H1 (cell line): ENCODE results near the gene CCDC127. TPM values are rescaled to one million over a fixed set of nuclear protein-coding genes. Genes with fewer than 3 reads are reported as not detected.

Source experiments
- CTCF ChIA-PET: fragments of 300-600 bp; sonication (Branson Sonifier 250); formaldehyde crosslinking; loops from one replicate; lab custom pipeline; 2021; ENCODE audit not compliant: partially characterized antibody; lab: Charles Lee
- POLR2A ChIA-PET: fragments of 300-600 bp; sonication (Branson Sonifier 250); formaldehyde crosslinking; loops from one replicate; lab custom pipeline; 2021; ENCODE audit warnings: inconsistent platforms; ENCODE audit not compliant: partially characterized antibody; lab: Charles Lee
- DNase-seq, 2 experiments: peaks; one replicate each; pipeline versions ENCODE4 v3.0.0 to v3.0.0-alpha.2; 2010 to 2022; ENCODE audit warnings: low spot score in 2 of 2, low read depth in 1 of 2, mixed read lengths in 1 of 2
- FAIRE-seq: peaks from 2 replicates; lab custom pipeline; 2011; peaks lifted over from hg19 to GRCh38; lab: Jason Lieb, UNC
- H2AFZ ChIP-seq: 2 replicates; pipeline ENCODE4 v1.8.1; 2012; ENCODE audit warnings: low read length, inconsistent platforms
- H2AK5ac ChIP-seq: 2 replicates; pipeline ENCODE4 v1.6.1; 2013; ENCODE audit warnings: low read depth, low read length
- H2BK120ac ChIP-seq: replicated peaks from 2 replicates; pipeline ENCODE3; 2013; ENCODE audit warnings: low read depth, low read length, inconsistent platforms
- H2BK12ac ChIP-seq: 2 replicates; pipeline ENCODE4 v1.6.1; 2013; ENCODE audit warnings: low read depth, low read length
- H2BK15ac ChIP-seq: 2 replicates; pipeline ENCODE4 v1.6.1; 2013; ENCODE audit warnings: low read length
- H2BK20ac ChIP-seq: 2 replicates; pipeline ENCODE4 v1.6.1; 2013; ENCODE audit warnings: low read length
- H2BK5ac ChIP-seq: 2 replicates; pipeline ENCODE4 v1.6.1; 2013; ENCODE audit warnings: low read depth, low read length
- H3K14ac ChIP-seq: 2 replicates; pipeline ENCODE4 v1.6.1; 2013; ENCODE audit warnings: inconsistent platforms; ENCODE audit not compliant: insufficient read length
- H3K18ac ChIP-seq: 2 replicates; pipeline ENCODE4 v1.6.1; 2013; ENCODE audit warnings: low read length; ENCODE audit errors: extremely low read depth
- H3K23ac ChIP-seq: 2 replicates; pipeline ENCODE4 v1.6.1; 2013; ENCODE audit warnings: inconsistent platforms; ENCODE audit not compliant: insufficient read length
- H3K23me2 ChIP-seq: 2 replicates; pipeline ENCODE4 v1.6.1; 2013; ENCODE audit warnings: low read depth, low read length
- H3K27ac ChIP-seq: 2 replicates; pipeline ENCODE4 v1.6.1; 2011; ENCODE audit warnings: low read depth, low read length, inconsistent platforms
- H3K27me3 ChIP-seq, 4 experiments: replicated peaks in 1 of 4; 1 replicate in 1 of 4; 2 replicates in 3 of 4; pipeline versions ENCODE4 v1.6.1 to v1.8.1; 2011 to 2013; ENCODE audit warnings: low read length in 3 of 4, mild to moderate bottlenecking in 3 of 4, inconsistent platforms in 2 of 4, mixed read lengths in 2 of 4, moderate library complexity in 1 of 4; ENCODE audit not compliant: control insufficient read depth in 3 of 4, insufficient read depth in 3 of 4; ENCODE audit errors: extremely low read depth in 1 of 4
- H3K36me3 ChIP-seq, 4 experiments: 2 replicates each; pipeline versions ENCODE4 v1.6.1 to v1.8.1; 2011 to 2013; ENCODE audit warnings: mild to moderate bottlenecking in 4 of 4, low read length in 3 of 4, moderate library complexity in 2 of 4, control low read depth in 1 of 4, inconsistent platforms in 1 of 4; ENCODE audit not compliant: insufficient read depth in 4 of 4, control insufficient read depth in 2 of 4
- H3K4ac ChIP-seq: replicated peaks from 2 replicates; pipeline ENCODE3; 2013; ENCODE audit warnings: low read length, low read depth, mixed read lengths, inconsistent platforms; ENCODE audit not compliant: insufficient read length
- H3K4me1 ChIP-seq, 4 experiments: replicated peaks in 1 of 4; 1 replicate in 1 of 4; 2 replicates in 3 of 4; pipeline versions ENCODE4 v1.6.1 to v1.8.1; 2011 to 2013; ENCODE audit warnings: low read length in 3 of 4, inconsistent platforms in 2 of 4, mixed read lengths in 1 of 4; ENCODE audit not compliant: insufficient read depth in 4 of 4, control insufficient read depth in 3 of 4
- H3K4me2 ChIP-seq, 2 experiments: 2 replicates each; pipeline versions ENCODE4 v1.6.1 to v1.8.1; 2011 to 2013; ENCODE audit warnings: low read depth in 2 of 2, low read length in 2 of 2, control low read depth in 1 of 2, inconsistent platforms in 1 of 2, mild to moderate bottlenecking in 1 of 2; ENCODE audit not compliant: insufficient read depth in 1 of 2
- H3K4me3 ChIP-seq, 4 experiments: fragments of 200-600, 300-600 bp in 1 of 4; sonication (generic), shearing (Covaris generic), sonication (Bioruptor Twin) in 1 of 4; 2 replicates each; pipeline versions ENCODE4 v1.5.1 to v1.8.1; 2011 to 2016; ENCODE audit warnings: low read length in 4 of 4, low read depth in 3 of 4, control low read depth in 2 of 4, inconsistent platforms in 2 of 4, mild to moderate bottlenecking in 2 of 4, mixed read lengths in 1 of 4, moderate library complexity in 1 of 4; ENCODE audit not compliant: insufficient read depth in 2 of 4; ENCODE audit errors: extremely low read depth in 1 of 4
- H3K56ac ChIP-seq: replicated peaks from 2 replicates; pipeline ENCODE3; 2013; ENCODE audit warnings: low read depth, mild to moderate bottlenecking, mixed read lengths, low read length, inconsistent platforms; ENCODE audit not compliant: insufficient read length
- H3K79me1 ChIP-seq: 2 replicates; pipeline ENCODE4 v1.6.1; 2013; ENCODE audit warnings: low read depth, low read length, control low read depth
- H3K79me2 ChIP-seq, 2 experiments: 2 replicates each; pipeline versions ENCODE4 v1.6.1 to v1.8.1; 2012 to 2013; ENCODE audit warnings: low read length in 2 of 2, mild to moderate bottlenecking in 2 of 2, inconsistent platforms in 1 of 2; ENCODE audit not compliant: insufficient read depth in 2 of 2, control insufficient read depth in 1 of 2
- H3K9ac ChIP-seq, 4 experiments: replicated peaks in 1 of 4; 1 replicate in 1 of 4; 2 replicates in 3 of 4; pipeline versions ENCODE4 v1.6.1 to v1.8.1; 2011 to 2013; ENCODE audit warnings: low read depth in 3 of 4, low read length in 3 of 4, control low read depth in 2 of 4, mild to moderate bottlenecking in 2 of 4, moderate library complexity in 2 of 4, inconsistent platforms in 1 of 4; ENCODE audit errors: extremely low read depth in 1 of 4
- H3K9me3 ChIP-seq, 2 experiments: 2 replicates each; pipeline versions ENCODE4 v1.6.1 to v1.8.1; 2012 to 2013; ENCODE audit warnings: mild to moderate bottlenecking in 2 of 2, moderate library complexity in 2 of 2, control low read depth in 1 of 2, inconsistent platforms in 1 of 2, low read depth in 1 of 2, low read length in 1 of 2, mixed read lengths in 1 of 2; ENCODE audit not compliant: insufficient read depth in 2 of 2
- H4K20me1 ChIP-seq, 2 experiments: replicated peaks in 1 of 2; 2 replicates each; pipeline versions ENCODE3 to v1.8.1; 2011 to 2013; ENCODE audit warnings: inconsistent platforms in 2 of 2, low read length in 2 of 2, mild to moderate bottlenecking in 1 of 2; ENCODE audit not compliant: insufficient read depth in 2 of 2, control insufficient read depth in 1 of 2
- H4K5ac ChIP-seq: 2 replicates; pipeline ENCODE4 v1.6.1; 2013; ENCODE audit warnings: low read length, low read depth, mixed read lengths, inconsistent platforms; ENCODE audit not compliant: insufficient read length
- H4K8ac ChIP-seq: 2 replicates; pipeline ENCODE4 v1.8.0; 2013; ENCODE audit warnings: mild to moderate bottlenecking, moderate library complexity, low read length, inconsistent platforms; ENCODE audit not compliant: insufficient read depth; ENCODE audit errors: extremely low read depth
- H4K91ac ChIP-seq: replicated peaks from 2 replicates; pipeline ENCODE3; 2013; ENCODE audit warnings: low read length, mixed read lengths, inconsistent platforms; ENCODE audit not compliant: insufficient read length
- ASH2L ChIP-seq: fragments of 200-600, 300-600 bp; sonication (generic); IDR thresholded peaks from one replicate; pipeline ENCODE4 v1.7.1; 2017; ENCODE audit warnings: low read length
- BACH1 ChIP-seq: IDR thresholded peaks from 2 replicates; pipeline ENCODE4 v1.6.1; 2012; ENCODE audit warnings: low read length, improper control_type of control experiment
- BRCA1 ChIP-seq: IDR thresholded peaks from 2 replicates; pipeline ENCODE4 v1.6.1; 2012; ENCODE audit warnings: low read depth, low read length, improper control_type of control experiment
- CEBPB ChIP-seq: IDR thresholded peaks from 2 replicates; pipeline ENCODE4 v1.6.1; 2012; ENCODE audit warnings: low read depth, low read length
- CREB1 ChIP-seq: IDR thresholded peaks from 2 replicates; pipeline ENCODE4 v1.6.1; 2012; ENCODE audit warnings: inconsistent platforms
- EGR1 ChIP-seq: IDR thresholded peaks from 2 replicates; pipeline ENCODE4 v1.6.1; 2011; ENCODE audit warnings: low read depth, low read length, borderline replicate concordance
- EP300 ChIP-seq, 2 experiments: IDR thresholded peaks; 1 replicate in 1 of 2; 2 replicates in 1 of 2; pipeline ENCODE4 v1.6.1; 2011 to 2012; ENCODE audit warnings: low read depth in 2 of 2, low read length in 2 of 2, mild to moderate bottlenecking in 2 of 2, borderline replicate concordance in 1 of 2, inconsistent platforms in 1 of 2, moderate library complexity in 1 of 2
- GTF2F1 ChIP-seq: IDR thresholded peaks from 2 replicates; pipeline ENCODE4 v1.6.1; 2012; ENCODE audit warnings: low read depth, low read length, improper control_type of control experiment, borderline replicate concordance
- KDM1A ChIP-seq: fragments of 200-600, 300-600 bp; sonication (generic); IDR thresholded peaks from 2 replicates; pipeline ENCODE4 v1.7.1; 2016; ENCODE audit warnings: mild to moderate bottlenecking, low read length, borderline replicate concordance
- NRF1 ChIP-seq: IDR thresholded peaks from 2 replicates; pipeline ENCODE4 v1.6.1; 2011; ENCODE audit warnings: mild to moderate bottlenecking, low read depth, low read length, improper control_type of control experiment
- SP1 ChIP-seq: IDR thresholded peaks from 2 replicates; pipeline ENCODE4 v1.6.1; 2011; ENCODE audit warnings: low read depth, low read length
- SP2 ChIP-seq: IDR thresholded peaks from 2 replicates; pipeline ENCODE4 v1.6.1; 2012; ENCODE audit warnings: mild to moderate bottlenecking, low read length, inconsistent platforms
- WGBS, 2 experiments: shearing (Covaris generic) in 1 of 2; methylation state at CpG; one replicate each; pipeline versions ENCODE4 v1.1.6 to v1.1.7; 2013 to 2015; ENCODE audit warnings: low lambda C conversion rate in 2 of 2, mixed read lengths in 2 of 2, inconsistent platforms in 1 of 2, low coverage in 1 of 2, missing lambda C conversion rate in 1 of 2; ENCODE audit not compliant: insufficient replicate concordance in 2 of 2, insufficient coverage in 1 of 2, insufficient read length in 1 of 2; ENCODE audit errors: extremely low coverage in 1 of 2, missing lambda C conversion rate in 1 of 2; 5-methylcytosine and 5-hydroxymethylcytosine counted together
- polyA plus RNA-seq, 7 experiments: library from polyadenylated mRNA; depleted of rRNA in 3 of 7; stranded (reverse) in 5 of 7; unstranded in 2 of 7; fragments of >200 nt in 5 of 7; fragments of 200-250 nt in 2 of 7; gene quantifications; 1 replicate in 5 of 7; 2 replicates in 1 of 7; 4 replicates in 1 of 7; pipeline versions ENCODE4 v1.2.1 to v1.2.3, GENCODE V29; 2011 to 2013; ENCODE audit warnings: missing spikeins in 2 of 7, mixed read lengths in 2 of 7
- total RNA-seq: library from RNA; stranded (reverse); fragmentation: NEBNext Ultra II Directional; extraction: Animal tissue kit (Norgen Biotek cat#: 25700); gene quantifications from 2 replicates; pipeline ENCODE4 v1.2.1, GENCODE V29; 2021
- TF ChIP-seq, protein P1 (sequence below): IDR thresholded peaks from 2 replicates; pipeline ENCODE4 v1.6.1; 2011; ENCODE audit warnings: low read depth, mild to moderate bottlenecking, low read length; ENCODE audit not compliant: insufficient read depth
- TF ChIP-seq, protein P2 (sequence below): IDR thresholded peaks from 2 replicates; pipeline ENCODE4 v1.6.1; 2012; ENCODE audit warnings: inconsistent platforms

The CCDC127 gene
- total and polyA plus RNA-seq, 2 of the 8 experiments (the other 6 are each of a cell fraction or from before 2014, with no cell fraction given) = 2.9 to 8.0 TPM

DNA sequence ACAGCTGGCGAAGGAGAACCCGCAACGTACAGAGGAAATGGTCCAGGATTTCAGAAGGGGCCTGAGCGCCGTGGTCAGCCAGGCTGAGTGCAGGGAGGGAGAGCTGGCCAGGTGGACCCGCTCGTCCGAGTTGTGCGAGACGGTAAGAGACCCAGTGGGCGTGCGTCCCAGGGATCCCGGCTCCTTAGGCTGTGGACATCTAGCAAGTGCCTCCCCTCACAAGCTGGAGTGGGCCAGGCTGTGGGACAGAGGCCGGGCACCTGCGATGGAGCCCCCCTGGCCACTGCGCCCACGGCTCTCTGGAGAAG lies 56.2 kb downstream of the CCDC127 start:
- no peaks in the 10 kb centered on the region for H3K27me3 ChIP-seq
- DNase-seq (no peak), FAIRE-seq (no peak)
- WGBS, 2 experiments = 98% methylated on average over 17 of the region's 17 CpGs; no CpG with 5 or more reads in 1 of the 2 experiments
- peaks cover 3 to 53% (median 11%) of the 10 kb centered on the region in 4 experiments; a peak in 6 of 8 replicates for H3K36me3 ChIP-seq
- no peaks in the 10 kb centered on the region for H3K23me2 ChIP-seq
- peaks cover 0 to 2% of the 10 kb centered on the region in 2 experiments for H4K20me1 ChIP-seq
- H4K8ac ChIP-seq = 0 out of 2 replicates have a peak overlapping the region, but pooled peaks have one; percentile 3
- no peaks in the 10 kb centered on the region for H3K4me1 ChIP-seq
- H3K27ac ChIP-seq = no peak overlapping the region; the same call in 1 of the 2 replicates
- H2BK5ac ChIP-seq = no peak overlapping the region
- no peak overlapping the region for H2BK15ac ChIP-seq
- no peaks in the 10 kb centered on the region; the same call in 1 of the 2 replicates for H3K79me1 ChIP-seq
- no peak overlapping the region for H3K4me2 ChIP-seq
- no peak overlapping the region for H2BK120ac ChIP-seq
- H2BK20ac ChIP-seq = no peak overlapping the region
- H3K56ac ChIP-seq = no peak overlapping the region
- no peak overlapping the region for H3K14ac ChIP-seq
- CTCF ChIA-PET = interaction anchor here (0.9 to 1.3 kb wide), 4 partner anchors 9 to 120 kb away, joined by 3 to 5 read pairs (median 4); no protein-coding TSS in a partner anchor
- no peak overlapping the region; a peak in 1 of 7 replicates for H3K9ac ChIP-seq
- no peak overlapping the region for H3K4me3 ChIP-seq
- H4K5ac ChIP-seq = no peak overlapping the region
- H2AK5ac ChIP-seq = no peak overlapping the region
- H2BK12ac ChIP-seq = no peak overlapping the region
- H2AFZ ChIP-seq = no peak overlapping the region
- no peak overlapping the region for H3K18ac ChIP-seq
- no peak overlapping the region for H3K23ac ChIP-seq
- no peak overlapping the region for H4K91ac ChIP-seq
- H3K9me3 ChIP-seq = peaks cover 0 to 4% of the 10 kb centered on the region in 2 experiments; a peak in 1 of 4 replicates
- no peak overlapping the region for H3K4ac ChIP-seq
- POLR2A ChIA-PET = interaction anchor here (0.9 to 4.5 kb wide), 3 partner anchors 17 to 70 kb away, joined by 3 to 18 read pairs (median 5); partner anchors contain the start of gene PLEKHG4B
- H3K79me2 ChIP-seq = no peaks in the 10 kb centered on the region
- TF ChIP-seq SP1 = no peak
- no peak for TF ChIP-seq BACH1
- TF ChIP-seq CREB1 = no peak
- no peak for TF ChIP-seq CEBPB
- TF ChIP-seq BRCA1 = no peak
- no peak for TF ChIP-seq EGR1
- no peak for TF ChIP-seq EP300 (IDR thresholded peaks at IDR 0.05; ENCODE audit: borderline replicate concordance in 1 of 2, low read depth in 2 of 2, low read length in 2 of 2)
- TF ChIP-seq SP2 = no peak
- no peak for TF ChIP-seq KDM1A
- no peak for TF ChIP-seq ASH2L
- no peak for TF ChIP-seq NRF1
- TF ChIP-seq GTF2F1 = no peak
- TF ChIP-seq, protein P1, sequence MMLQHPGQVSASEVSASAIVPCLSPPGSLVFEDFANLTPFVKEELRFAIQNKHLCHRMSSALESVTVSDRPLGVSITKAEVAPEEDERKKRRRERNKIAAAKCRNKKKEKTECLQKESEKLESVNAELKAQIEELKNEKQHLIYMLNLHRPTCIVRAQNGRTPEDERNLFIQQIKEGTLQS = no peak
- TF ChIP-seq, protein P2, sequence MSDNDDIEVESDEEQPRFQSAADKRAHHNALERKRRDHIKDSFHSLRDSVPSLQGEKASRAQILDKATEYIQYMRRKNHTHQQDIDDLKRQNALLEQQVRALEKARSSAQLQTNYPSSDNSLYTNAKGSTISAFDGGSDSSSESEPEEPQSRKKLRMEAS = no peak
